ENCODE results near the gene TMEM236. TPM values are rescaled to one million over a fixed set of nuclear protein-coding genes. Genes with fewer than 3 reads are reported as not detected.

TMEM236 gene
- 0.44 TPM for total RNA-seq

GRCh38 chr10:17751781-17752445 is at the start of gene TMEM236:
TSS of gene TMEM236 (plus strand) at chr10:17752201. CDS start at chr10:17752296, 95 bp downstream.

GRCh38 chr10:17808971-17809841 is 57.2 kb downstream of the TMEM236 start, which contains the start of gene MRC1:
TSS of gene MRC1 (plus strand) at chr10:17809348. CDS start at chr10:17809466, 118 bp downstream.

Other genes starting within 250 kb of the TMEM236 start
- gene HACD1, start 134.8 kb upstream of the TMEM236 start, total RNA-seq, result 12.9 TPM
- gene STAM, start 108.0 kb upstream of the TMEM236 start, total RNA-seq, result 42.2 TPM
- 9.5 TPM for gene MRC1, start 57.1 kb downstream of the TMEM236 start, total RNA-seq
- gene SLC39A12, start 199.7 kb downstream of the TMEM236 start, total RNA-seq, result 18.0 TPM